Measurements from ENCODE around the gene NUDT5. TPM values are rescaled to one million over a fixed set of nuclear protein-coding genes. Genes with fewer than 3 reads are reported as not detected.

Gene NUDT5
- total RNA-seq, 1 donor from 2014 or later: 51.0 TPM

DNA sequence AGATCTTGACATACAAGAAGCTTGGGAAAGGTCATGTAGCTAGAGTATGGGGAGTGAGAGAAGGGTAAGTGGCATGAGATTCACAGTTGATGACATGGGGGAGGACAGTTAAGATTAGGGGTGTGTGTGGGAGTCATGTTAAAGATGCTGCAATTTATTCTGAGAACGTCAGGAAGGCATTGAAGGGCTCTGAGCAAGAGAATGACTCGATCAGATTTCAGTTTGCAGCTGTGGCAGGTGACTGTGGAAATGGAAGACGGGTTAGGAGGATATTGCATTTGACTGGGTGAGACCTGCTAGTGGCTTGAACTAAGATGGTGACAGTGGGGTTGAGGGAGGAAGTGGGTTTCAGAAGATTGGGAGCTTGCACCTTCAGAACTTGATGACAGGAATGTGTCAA, 5.9 kb upstream of the NUDT5 start:
- Mint-ChIP-seq H3K27ac (no peak overlapping the region), H3K4me1 (peaks cover 9% of the 10 kb centered on the region), H3K4me3 (no peak overlapping the region), H3K36me3 (peaks cover 33% of the 10 kb centered on the region), H3K9me3 (peaks cover 4% of the 10 kb centered on the region), H3K27me3 (ENCODE audit: low read depth) (no peaks in the 10 kb centered on the region)
- TF ChIP-seq, protein P1, sequence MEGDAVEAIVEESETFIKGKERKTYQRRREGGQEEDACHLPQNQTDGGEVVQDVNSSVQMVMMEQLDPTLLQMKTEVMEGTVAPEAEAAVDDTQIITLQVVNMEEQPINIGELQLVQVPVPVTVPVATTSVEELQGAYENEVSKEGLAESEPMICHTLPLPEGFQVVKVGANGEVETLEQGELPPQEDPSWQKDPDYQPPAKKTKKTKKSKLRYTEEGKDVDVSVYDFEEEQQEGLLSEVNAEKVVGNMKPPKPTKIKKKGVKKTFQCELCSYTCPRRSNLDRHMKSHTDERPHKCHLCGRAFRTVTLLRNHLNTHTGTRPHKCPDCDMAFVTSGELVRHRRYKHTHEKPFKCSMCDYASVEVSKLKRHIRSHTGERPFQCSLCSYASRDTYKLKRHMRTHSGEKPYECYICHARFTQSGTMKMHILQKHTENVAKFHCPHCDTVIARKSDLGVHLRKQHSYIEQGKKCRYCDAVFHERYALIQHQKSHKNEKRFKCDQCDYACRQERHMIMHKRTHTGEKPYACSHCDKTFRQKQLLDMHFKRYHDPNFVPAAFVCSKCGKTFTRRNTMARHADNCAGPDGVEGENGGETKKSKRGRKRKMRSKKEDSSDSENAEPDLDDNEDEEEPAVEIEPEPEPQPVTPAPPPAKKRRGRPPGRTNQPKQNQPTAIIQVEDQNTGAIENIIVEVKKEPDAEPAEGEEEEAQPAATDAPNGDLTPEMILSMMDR (IDR thresholded peaks at IDR 0.05; ENCODE audit: unreplicated experiment): no peak
- DNase-seq (ENCODE audit: low spot score in 2 of 2, unreplicated experiment in 2 of 2): no peak

DNA sequence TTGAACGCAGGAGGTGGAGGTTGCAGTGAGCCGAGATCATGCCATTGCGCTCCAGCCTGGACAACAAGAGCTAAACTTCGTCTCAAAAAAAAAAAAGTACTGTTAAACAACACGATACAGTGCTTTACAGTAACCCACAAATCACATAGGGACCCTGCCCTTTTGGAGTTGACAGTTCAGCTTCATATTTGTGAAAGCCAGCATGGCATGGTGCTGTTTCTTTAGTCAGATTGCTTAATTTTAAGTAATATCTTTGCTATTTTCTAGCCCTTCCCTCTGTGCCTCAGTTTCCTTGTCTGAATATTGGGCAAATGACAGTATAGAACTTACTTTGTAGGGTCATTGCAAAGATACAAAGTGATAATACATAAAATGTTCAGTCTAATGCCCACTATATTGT, 5.2 kb upstream of the NUDT5 start:
- peaks cover 4% of the 10 kb centered on the region for H3K9me3 Mint-ChIP-seq
- DNase-seq (ENCODE audit: low spot score in 2 of 2, unreplicated experiment in 2 of 2): no peak
- H3K27ac Mint-ChIP-seq: no peak overlapping the region
- TF ChIP-seq, protein P1 (IDR thresholded peaks at IDR 0.05; ENCODE audit: unreplicated experiment): no peak
- no peaks in the 10 kb centered on the region for H3K27me3 Mint-ChIP-seq (ENCODE audit: low read depth)
- no peak overlapping the region for H3K4me3 Mint-ChIP-seq
- peaks cover 14% of the 10 kb centered on the region for H3K4me1 Mint-ChIP-seq
- H3K36me3 Mint-ChIP-seq: peaks cover 28% of the 10 kb centered on the region

DNA sequence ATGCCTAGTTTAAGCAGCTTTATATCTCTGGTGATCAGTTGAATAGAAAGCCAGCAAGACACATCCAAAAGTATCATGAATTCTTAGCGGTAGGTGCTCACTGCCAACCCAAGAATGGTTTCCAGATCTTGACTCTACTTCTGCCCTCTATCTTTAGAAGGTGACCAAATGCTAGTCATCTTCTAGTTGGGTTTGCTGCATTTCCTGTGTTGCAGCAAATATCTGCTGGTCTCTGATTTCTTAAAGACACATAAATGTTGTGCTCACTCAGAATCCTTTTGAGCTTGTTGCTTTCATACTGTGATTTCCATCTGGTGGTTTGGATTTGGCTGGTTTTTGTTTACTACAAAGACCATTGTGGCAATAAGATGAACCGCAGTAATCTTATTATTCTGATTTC, 2.5 kb upstream of the NUDT5 start:
- Mint-ChIP-seq H3K4me1 (peaks cover 22% of the 10 kb centered on the region), H3K36me3 (peaks cover 15% of the 10 kb centered on the region), H3K27me3 (ENCODE audit: low read depth) (no peaks in the 10 kb centered on the region), H3K9me3 (no peaks in the 10 kb centered on the region), H3K27ac (no peak overlapping the region), H3K4me3 (no peak overlapping the region)
- no peak for DNase-seq (ENCODE audit: low spot score in 2 of 2, unreplicated experiment in 2 of 2)
- TF ChIP-seq, protein P1 (IDR thresholded peaks at IDR 0.05; ENCODE audit: unreplicated experiment): no peak

DNA sequence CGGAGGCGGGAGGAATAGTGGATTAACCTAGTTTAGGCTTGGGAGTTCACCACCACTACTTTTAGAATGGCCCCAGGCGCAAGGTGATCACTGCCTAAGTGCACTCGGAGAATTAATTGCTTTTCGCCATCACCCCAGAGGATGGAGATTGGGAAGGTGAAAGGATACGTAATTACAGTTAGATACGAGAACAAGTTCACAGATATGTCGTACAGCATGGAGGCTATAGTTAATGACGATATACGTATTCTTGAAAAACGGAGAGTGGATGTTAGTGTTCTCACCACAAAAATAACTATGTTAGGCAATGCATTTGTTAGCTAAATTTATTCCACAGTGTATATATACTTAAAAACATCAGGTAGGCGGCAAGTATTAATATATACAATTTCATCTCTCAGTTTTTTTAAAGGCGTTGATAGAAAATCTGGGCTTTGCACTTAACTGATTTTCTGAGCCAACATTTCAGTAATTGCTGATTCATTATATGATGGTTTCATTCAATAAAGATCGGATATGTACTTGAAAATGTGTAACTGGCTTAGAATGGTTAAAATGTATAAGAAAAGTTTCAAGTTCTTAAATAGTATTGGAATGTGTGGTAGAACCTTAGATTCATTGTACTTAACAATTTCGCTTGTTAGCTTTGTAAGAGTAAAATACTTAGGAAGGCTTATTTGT, 980 bp upstream of the NUDT5 start:
- DNase-seq (ENCODE audit: low spot score in 2 of 2, unreplicated experiment in 2 of 2): no peak
- no peaks in the 10 kb centered on the region for H3K27me3 Mint-ChIP-seq (ENCODE audit: low read depth)
- H3K4me1 Mint-ChIP-seq: peaks cover 25% of the 10 kb centered on the region
- H3K27ac Mint-ChIP-seq: peak overlapping the region; percentile 95
- TF ChIP-seq, protein P1 (IDR thresholded peaks at IDR 0.05; ENCODE audit: unreplicated experiment): no peak
- no peaks in the 10 kb centered on the region for H3K9me3 Mint-ChIP-seq
- H3K4me3 Mint-ChIP-seq: peak overlapping the region; percentile 86
- H3K36me3 Mint-ChIP-seq: peaks cover 13% of the 10 kb centered on the region

DNA sequence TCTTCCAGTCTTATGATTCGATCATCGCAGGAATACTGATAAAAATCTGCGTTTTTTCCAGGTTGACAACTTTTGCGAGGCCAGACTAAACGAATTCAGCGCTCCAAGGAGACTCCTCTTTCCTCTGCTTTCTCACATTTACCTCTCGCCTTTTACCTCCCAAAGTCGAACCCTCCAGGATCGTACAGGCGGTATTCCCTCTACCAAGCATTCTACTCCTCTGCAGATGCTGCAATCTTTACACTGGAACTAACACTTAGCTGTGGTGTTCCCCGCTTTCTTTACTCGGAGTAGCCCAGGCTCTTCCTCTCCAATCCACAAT, 449 bp downstream of the NUDT5 start:
- Mint-ChIP-seq H3K4me3 (peak overlapping the region; percentile 86), H3K27ac (peak overlapping the region; percentile 95), H3K36me3 (peaks cover 6% of the 10 kb centered on the region), H3K4me1 (peaks cover 25% of the 10 kb centered on the region), H3K9me3 (no peaks in the 10 kb centered on the region), H3K27me3 (ENCODE audit: low read depth) (no peaks in the 10 kb centered on the region)
- no peak for DNase-seq (ENCODE audit: low spot score in 2 of 2, unreplicated experiment in 2 of 2)
- TF ChIP-seq, protein P1 (IDR thresholded peaks at IDR 0.05; ENCODE audit: unreplicated experiment): no peak
